ENCODE data around the gene MAP4K2.

The MAP4K2 gene

GRCh38 chr11:64845129-64845775, 42.2 kb upstream of the MAP4K2 start:
- Histone ChIP-seq H3K9me3 (ENCODE audit: control insufficient read depth in 1 of 2, low read length in 2 of 2) (no peaks in the 10 kb centered on the region), H3K36me3 (ENCODE audit: control insufficient read depth in 1 of 2, insufficient read depth in 2 of 2, low read length in 2 of 2) (peaks cover 0 to 5% of the 10 kb centered on the region in 2 donors), H3K9ac (ENCODE audit: low read depth in 1 of 2, low read length in 2 of 2) (peak overlapping the region in 1 of 2 donors; percentile 42), H3K4me1 (ENCODE audit: control insufficient read depth in 1 of 2, insufficient read depth in 2 of 2, low read length in 2 of 2) (peaks cover 26 to 47% of the 10 kb centered on the region in 2 donors), H3K4me3 (ENCODE audit: low read depth in 1 of 2, low read length in 2 of 2) (peak overlapping the region; percentile 57 to 66), H3K27ac (ENCODE audit: low read depth, low read length) (no peak overlapping the region), H3K27me3 (ENCODE audit: control insufficient read depth in 1 of 2, insufficient read depth in 2 of 2, low read length in 2 of 2) (no peaks in the 10 kb centered on the region)

DNA sequence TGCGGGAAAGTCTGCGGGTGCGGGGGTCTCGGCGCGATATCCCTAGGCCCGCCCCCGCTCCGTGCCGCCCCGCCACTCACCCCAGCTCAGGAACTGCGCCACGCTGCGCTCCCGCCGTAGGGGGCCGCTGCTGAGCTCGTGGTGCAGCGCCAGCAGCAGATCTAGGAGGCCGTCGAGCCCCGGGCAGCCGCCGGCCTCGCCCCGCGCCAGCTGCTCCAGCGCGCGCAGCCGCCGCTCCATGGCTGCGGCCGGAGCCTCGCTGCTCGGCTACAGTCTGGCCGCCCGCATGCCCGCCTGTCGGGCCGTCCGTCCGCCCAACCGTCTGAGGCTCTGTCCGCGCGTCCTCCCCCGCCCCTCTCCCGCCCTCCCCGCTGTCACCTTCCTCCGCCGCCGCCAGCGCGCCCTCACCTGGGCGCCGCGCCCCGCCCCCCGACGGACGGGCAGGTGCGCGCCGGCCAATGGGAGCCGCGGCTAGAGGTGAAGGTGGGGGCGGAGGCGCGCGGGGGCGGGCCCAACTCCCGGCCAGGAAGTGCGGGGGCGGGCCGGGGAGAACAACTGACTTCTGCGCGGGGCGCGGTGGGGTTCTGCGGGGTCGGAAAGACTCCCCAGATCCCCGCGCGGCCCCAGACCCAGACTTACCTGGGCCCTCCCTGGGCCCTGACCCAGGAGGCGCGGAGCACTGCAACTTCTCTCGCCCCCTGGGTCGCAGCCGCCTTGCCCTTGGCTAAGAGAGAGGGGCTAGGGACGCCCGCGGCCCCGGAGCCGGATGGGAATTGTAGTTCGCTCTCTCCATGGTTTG, 41.5 kb upstream of the MAP4K2 start, which contains the start of gene CDC42BPG:
Gene CDC42BPG (minus strand): TSS at position 324 of the 799 bp plus-strand sequence. CDS start 84 bp downstream, at position 240.
- Histone ChIP-seq H3K4me3 (ENCODE audit: low read depth in 1 of 2, low read length in 2 of 2) (peak within 1 kb of the TSS; percentile 84 to 86), H3K9me3 (ENCODE audit: control insufficient read depth in 1 of 2, low read length in 2 of 2) (no peaks in the 10 kb centered on the region), H3K27ac (ENCODE audit: low read depth, low read length) (peak within 1 kb of the TSS; percentile 75), H3K9ac (ENCODE audit: low read depth in 1 of 2, low read length in 2 of 2) (peak within 1 kb of the TSS; percentile 81 to 87), H3K4me1 (ENCODE audit: control insufficient read depth in 1 of 2, insufficient read depth in 2 of 2, low read length in 2 of 2) (peaks cover 22 to 47% of the 10 kb centered on the region in 2 donors), H3K36me3 (ENCODE audit: control insufficient read depth in 1 of 2, insufficient read depth in 2 of 2, low read length in 2 of 2) (peaks cover 0 to 12% of the 10 kb centered on the region in 2 donors), H3K27me3 (ENCODE audit: control insufficient read depth in 1 of 2, insufficient read depth in 2 of 2, low read length in 2 of 2) (no peaks in the 10 kb centered on the region)

GRCh38 chr11:64843686-64844329, 40.8 kb upstream of the MAP4K2 start:
- Histone ChIP-seq H3K9ac (ENCODE audit: low read depth in 1 of 2, low read length in 2 of 2) (peak overlapping the region; percentile 81 to 87), H3K36me3 (ENCODE audit: control insufficient read depth in 1 of 2, insufficient read depth in 2 of 2, low read length in 2 of 2) (peaks cover 0 to 19% of the 10 kb centered on the region in 2 donors), H3K9me3 (ENCODE audit: control insufficient read depth in 1 of 2, low read length in 2 of 2) (no peaks in the 10 kb centered on the region), H3K4me3 (ENCODE audit: low read depth in 1 of 2, low read length in 2 of 2) (peak overlapping the region; percentile 84 to 86), H3K27ac (ENCODE audit: low read depth, low read length) (peak overlapping the region; percentile 75), H3K27me3 (ENCODE audit: control insufficient read depth in 1 of 2, insufficient read depth in 2 of 2, low read length in 2 of 2) (no peaks in the 10 kb centered on the region), H3K4me1 (ENCODE audit: control insufficient read depth in 1 of 2, insufficient read depth in 2 of 2, low read length in 2 of 2) (peaks cover 15 to 42% of the 10 kb centered on the region in 2 donors)

- H3K9ac ChIP-seq (ENCODE audit: low read depth in 1 of 2, low read length in 2 of 2): peak overlapping the region; percentile 44 to 87
- H3K9me3 ChIP-seq (ENCODE audit: control insufficient read depth in 1 of 2, low read length in 2 of 2): no peaks in the 10 kb centered on the region
- no peak overlapping the region for H3K27ac ChIP-seq (ENCODE audit: low read depth, low read length)
- H3K4me1 ChIP-seq (ENCODE audit: control insufficient read depth in 1 of 2, insufficient read depth in 2 of 2, low read length in 2 of 2): peaks cover 7 to 35% of the 10 kb centered on the region in 2 donors
- no peaks in the 10 kb centered on the region for H3K27me3 ChIP-seq (ENCODE audit: control insufficient read depth in 1 of 2, insufficient read depth in 2 of 2, low read length in 2 of 2)
- peaks cover 2 to 27% of the 10 kb centered on the region in 2 donors for H3K36me3 ChIP-seq (ENCODE audit: control insufficient read depth in 1 of 2, insufficient read depth in 2 of 2, low read length in 2 of 2)
- peak overlapping the region; percentile 84 to 86 for H3K4me3 ChIP-seq (ENCODE audit: low read depth in 1 of 2, low read length in 2 of 2)
Measured at GRCh38 chr11:64842851-64843685, 40.1 kb upstream of the MAP4K2 start.

DNA sequence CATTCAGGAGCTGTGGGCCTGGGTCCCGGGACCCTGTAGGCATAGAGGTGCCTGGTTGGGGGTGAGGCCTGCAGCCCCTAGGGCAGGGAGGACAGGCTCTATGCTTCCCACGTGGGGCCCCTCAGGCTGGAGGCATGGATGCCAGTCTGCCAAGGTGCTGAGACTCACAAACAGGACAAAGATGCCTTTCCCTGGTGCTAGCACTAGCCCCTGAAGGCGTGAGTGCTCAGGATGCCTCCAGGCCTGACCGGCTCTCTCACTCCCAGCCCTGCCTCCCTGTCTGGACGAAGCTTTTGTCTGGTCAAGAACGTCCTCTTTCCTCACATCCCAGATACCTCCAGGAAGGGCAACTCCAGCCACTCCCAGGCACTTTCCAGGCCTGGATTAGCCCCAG, 39.3 kb upstream of the MAP4K2 start:
- Histone ChIP-seq H3K9me3 (ENCODE audit: control insufficient read depth in 1 of 2, low read length in 2 of 2) (no peaks in the 10 kb centered on the region), H3K27ac (ENCODE audit: low read depth, low read length) (no peak overlapping the region), H3K4me1 (ENCODE audit: control insufficient read depth in 1 of 2, insufficient read depth in 2 of 2, low read length in 2 of 2) (peaks cover 3 to 30% of the 10 kb centered on the region in 2 donors), H3K9ac (ENCODE audit: low read depth in 1 of 2, low read length in 2 of 2) (peak overlapping the region in 1 of 2 donors; percentile 87), H3K27me3 (ENCODE audit: control insufficient read depth in 1 of 2, insufficient read depth in 2 of 2, low read length in 2 of 2) (no peaks in the 10 kb centered on the region), H3K36me3 (ENCODE audit: control insufficient read depth in 1 of 2, insufficient read depth in 2 of 2, low read length in 2 of 2) (peaks cover 5 to 32% of the 10 kb centered on the region in 2 donors), H3K4me3 (ENCODE audit: low read depth in 1 of 2, low read length in 2 of 2) (peak overlapping the region in 1 of 2 donors; percentile 86)

- Histone ChIP-seq H3K9me3 (ENCODE audit: control insufficient read depth in 1 of 2, low read length in 2 of 2) (no peaks in the 10 kb centered on the region), H3K27ac (ENCODE audit: low read depth, low read length) (no peak overlapping the region), H3K4me1 (ENCODE audit: control insufficient read depth in 1 of 2, insufficient read depth in 2 of 2, low read length in 2 of 2) (peaks cover 0 to 24% of the 10 kb centered on the region in 2 donors), H3K27me3 (ENCODE audit: control insufficient read depth in 1 of 2, insufficient read depth in 2 of 2, low read length in 2 of 2) (no peaks in the 10 kb centered on the region), H3K36me3 (ENCODE audit: control insufficient read depth in 1 of 2, insufficient read depth in 2 of 2, low read length in 2 of 2) (peaks cover 5 to 38% of the 10 kb centered on the region in 2 donors), H3K9ac (ENCODE audit: low read depth in 1 of 2, low read length in 2 of 2) (peak overlapping the region in 1 of 2 donors; percentile 87), H3K4me3 (ENCODE audit: low read depth in 1 of 2, low read length in 2 of 2) (no peak overlapping the region)
Measured at GRCh38 chr11:64841592-64842365, 38.8 kb upstream of the MAP4K2 start.

DNA sequence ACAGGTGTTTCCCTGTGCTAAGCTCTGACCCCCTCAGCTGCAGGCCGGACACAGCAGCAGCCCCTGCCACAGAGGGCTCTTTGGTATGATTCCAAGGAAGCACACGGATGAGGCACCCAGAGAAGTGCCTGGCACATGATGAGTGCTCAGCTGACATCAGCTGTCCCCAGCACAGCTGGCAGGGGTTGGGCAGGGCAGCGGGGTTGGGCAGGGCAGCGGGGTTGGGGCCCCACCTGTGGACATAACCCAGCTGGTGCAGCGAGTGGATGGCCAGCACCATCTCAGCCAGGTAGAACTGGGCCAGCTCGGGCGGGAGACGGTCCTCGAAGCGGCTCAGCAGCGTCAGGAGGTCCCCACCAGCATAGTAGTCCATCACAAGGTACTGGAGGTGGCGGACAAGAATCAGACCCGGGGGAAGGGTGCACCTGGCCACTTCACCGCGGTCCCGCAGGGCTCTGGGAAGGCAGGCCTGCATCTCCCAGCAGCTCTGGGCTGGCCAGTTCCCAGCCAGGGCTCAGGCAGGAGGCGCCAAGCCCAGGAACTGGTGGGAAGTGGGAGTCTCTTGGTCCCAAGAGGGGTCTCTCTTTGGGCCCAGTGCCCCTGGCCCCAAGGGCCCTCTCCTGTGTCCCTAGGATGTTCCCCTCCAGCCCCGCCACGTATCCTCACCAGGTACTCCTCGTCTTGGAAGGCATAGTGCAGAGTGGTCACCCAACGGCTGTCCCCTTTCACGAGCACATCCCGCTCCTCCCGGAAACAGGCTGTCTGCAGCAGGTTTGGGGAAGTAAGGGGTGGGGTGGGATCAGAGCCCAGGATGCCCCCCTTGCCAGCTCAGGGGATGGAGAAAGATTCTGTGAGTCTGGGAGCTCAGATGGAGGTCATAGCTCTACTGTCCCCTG, 37.1 kb upstream of the MAP4K2 start:
- peaks cover 8 to 41% of the 10 kb centered on the region in 2 donors for H3K36me3 ChIP-seq (ENCODE audit: control insufficient read depth in 1 of 2, insufficient read depth in 2 of 2, low read length in 2 of 2)
- no peaks in the 10 kb centered on the region for H3K9me3 ChIP-seq (ENCODE audit: control insufficient read depth in 1 of 2, low read length in 2 of 2)
- no peak overlapping the region for H3K9ac ChIP-seq (ENCODE audit: low read depth in 1 of 2, low read length in 2 of 2)
- no peaks in the 10 kb centered on the region for H3K27me3 ChIP-seq (ENCODE audit: control insufficient read depth in 1 of 2, insufficient read depth in 2 of 2, low read length in 2 of 2)
- no peak overlapping the region for H3K27ac ChIP-seq (ENCODE audit: low read depth, low read length)
- H3K4me1 ChIP-seq (ENCODE audit: control insufficient read depth in 1 of 2, insufficient read depth in 2 of 2, low read length in 2 of 2): peaks cover 4 to 26% of the 10 kb centered on the region in 2 donors
- H3K4me3 ChIP-seq (ENCODE audit: low read depth in 1 of 2, low read length in 2 of 2): no peak overlapping the region

GRCh38 chr11:64839335-64839734, 36.3 kb upstream of the MAP4K2 start:
- Histone ChIP-seq H3K9ac (ENCODE audit: low read depth in 1 of 2, low read length in 2 of 2) (no peak overlapping the region), H3K27ac (ENCODE audit: low read depth, low read length) (no peak overlapping the region), H3K9me3 (ENCODE audit: control insufficient read depth in 1 of 2, low read length in 2 of 2) (no peaks in the 10 kb centered on the region), H3K27me3 (ENCODE audit: control insufficient read depth in 1 of 2, insufficient read depth in 2 of 2, low read length in 2 of 2) (no peaks in the 10 kb centered on the region), H3K4me3 (ENCODE audit: low read depth in 1 of 2, low read length in 2 of 2) (no peak overlapping the region), H3K36me3 (ENCODE audit: control insufficient read depth in 1 of 2, insufficient read depth in 2 of 2, low read length in 2 of 2) (peaks cover 8 to 45% of the 10 kb centered on the region in 2 donors), H3K4me1 (ENCODE audit: control insufficient read depth in 1 of 2, insufficient read depth in 2 of 2, low read length in 2 of 2) (peaks cover 4 to 24% of the 10 kb centered on the region in 2 donors)

Measured in duodenal mucosa (tissue), 2 donors.